Renal cortex interstitium (tissue), 11 donors: ENCODE measurements around the gene HPS1. TPM values are rescaled to one million over a fixed set of nuclear protein-coding genes. Genes with fewer than 3 reads are reported as not detected.

Experiments
- DNase-seq, 11 donors: peaks; one replicate each; pipeline ENCODE4 v3.0.0-alpha.2; 2013; ENCODE audit warnings: low read depth in 9 of 11, low spot score in 4 of 11; ENCODE audit errors: extremely low read depth in 1 of 11
- polyA plus RNA-seq, 3 donors: library from polyadenylated mRNA; unstranded; fragments of 120-200 nt; gene quantifications; one replicate each; pipeline ENCODE4 v1.2.1, GENCODE V29; 2013; ENCODE audit not compliant: insufficient read length in 3 of 3

The HPS1 gene
- polyA plus RNA-seq, 3 donors = 35.6 to 44.4 (median 36.5) TPM

- DNase-seq = no peak
Measured at GRCh38 chr10:98419469-98420261, 27.1 kb downstream of the HPS1 start.

- DNase-seq = no peak
Measured at GRCh38 chr10:98418665-98419468, 27.9 kb downstream of the HPS1 start.

- DNase-seq = no peak
Measured at GRCh38 chr10:98417973-98418664, 28.6 kb downstream of the HPS1 start.

- DNase-seq = no peak
Measured at GRCh38 chr10:98417481-98417959, 29.2 kb downstream of the HPS1 start.

- DNase-seq = no peak
Measured at GRCh38 chr10:98416606-98417388, 29.9 kb downstream of the HPS1 start.

GRCh38 chr10:98415731-98416119 lies 31.0 kb downstream of the HPS1 start:
- DNase-seq = no peak

GRCh38 chr10:98414932-98415730 lies 31.6 kb downstream of the HPS1 start, which contains the start of gene PYROXD2:
PYROXD2 (minus strand) TSS chr10:98415182; CDS start chr10:98415135, 47 bp downstream.
- DNase-seq = peak; percentile 82 to 94 (median 87)

GRCh38 chr10:98414578-98414931 lies 32.2 kb downstream of the HPS1 start:
- DNase-seq = no peak

- no peak for DNase-seq
Measured at GRCh38 chr10:98411768-98412167, 35.0 kb downstream of the HPS1 start.

- DNase-seq = peak in 1 of 11 donors; percentile 33
Measured at GRCh38 chr10:98411166-98411565, 35.6 kb downstream of the HPS1 start.

GRCh38 chr10:98410759-98411158 lies 36.0 kb downstream of the HPS1 start:
- DNase-seq = no peak

GRCh38 chr10:98410135-98410743 lies 36.5 kb downstream of the HPS1 start:
- no peak for DNase-seq

- DNase-seq = no peak
Measured at GRCh38 chr10:98408799-98409198, 37.9 kb downstream of the HPS1 start.

GRCh38 chr10:98407744-98408241 lies 38.9 kb downstream of the HPS1 start:
- DNase-seq = no peak

GRCh38 chr10:98407017-98407743 lies 39.6 kb downstream of the HPS1 start:
- DNase-seq = no peak

GRCh38 chr10:98405422-98405821 lies 41.3 kb downstream of the HPS1 start:
- no peak for DNase-seq
